Neutrophil (primary cell): Measurements from ENCODE around the gene OTOP1.
"Not testable (repeated sequence)": the region's sequence is repeated elsewhere in the genome, so short reads cannot be mapped to it uniquely, and the experiment has no call there.

ENCODE experiments used
- H3K27ac ChIP-seq: fragments of 200-600 bp; sonication (generic); 2 replicates; pipeline ENCODE4 v1.5.1; 2016; ENCODE audit warnings: mild to moderate bottlenecking, moderate library complexity
- H3K27me3 ChIP-seq: fragments of 200-600 bp; sonication (generic); 2 replicates; pipeline ENCODE4 v1.6.0; 2016; ENCODE audit warnings: mild to moderate bottlenecking
- H3K36me3 ChIP-seq: fragments of 200-600 bp; sonication (generic); 2 replicates; pipeline ENCODE4 v1.5.1; 2017
- H3K4me1 ChIP-seq, 2 experiments: fragments of 200-600 bp in 1 of 2; sonication (generic) in 1 of 2; 1 replicate in 1 of 2; 2 replicates in 1 of 2; pipeline versions ENCODE4 v1.5.1 to v1.6.1; 2013 to 2016; ENCODE audit warnings: low read depth in 1 of 2, low read length in 1 of 2, mild to moderate bottlenecking in 1 of 2, moderate library complexity in 1 of 2; ENCODE audit not compliant: control insufficient read depth in 1 of 2, insufficient read depth in 1 of 2
- H3K4me3 ChIP-seq, 2 experiments: fragments of 200-600 bp in 1 of 2; sonication (generic) in 1 of 2; 1 replicate in 1 of 2; 2 replicates in 1 of 2; pipeline ENCODE4 v1.5.1; 2013 to 2016; ENCODE audit warnings: low read depth in 1 of 2, low read length in 1 of 2, mild to moderate bottlenecking in 1 of 2, moderate library complexity in 1 of 2
- H3K9me3 ChIP-seq: fragments of 200-600 bp; sonication (generic); 2 replicates; pipeline ENCODE4 v1.5.1; 2016
- TF ChIP-seq, protein P1 (sequence below): fragments of 200-600 bp; sonication (generic); IDR thresholded peaks from 2 replicates; pipeline ENCODE4 v1.5.1; 2016; ENCODE audit warnings: antibody characterized with exemption

Gene OTOP1

DNA sequence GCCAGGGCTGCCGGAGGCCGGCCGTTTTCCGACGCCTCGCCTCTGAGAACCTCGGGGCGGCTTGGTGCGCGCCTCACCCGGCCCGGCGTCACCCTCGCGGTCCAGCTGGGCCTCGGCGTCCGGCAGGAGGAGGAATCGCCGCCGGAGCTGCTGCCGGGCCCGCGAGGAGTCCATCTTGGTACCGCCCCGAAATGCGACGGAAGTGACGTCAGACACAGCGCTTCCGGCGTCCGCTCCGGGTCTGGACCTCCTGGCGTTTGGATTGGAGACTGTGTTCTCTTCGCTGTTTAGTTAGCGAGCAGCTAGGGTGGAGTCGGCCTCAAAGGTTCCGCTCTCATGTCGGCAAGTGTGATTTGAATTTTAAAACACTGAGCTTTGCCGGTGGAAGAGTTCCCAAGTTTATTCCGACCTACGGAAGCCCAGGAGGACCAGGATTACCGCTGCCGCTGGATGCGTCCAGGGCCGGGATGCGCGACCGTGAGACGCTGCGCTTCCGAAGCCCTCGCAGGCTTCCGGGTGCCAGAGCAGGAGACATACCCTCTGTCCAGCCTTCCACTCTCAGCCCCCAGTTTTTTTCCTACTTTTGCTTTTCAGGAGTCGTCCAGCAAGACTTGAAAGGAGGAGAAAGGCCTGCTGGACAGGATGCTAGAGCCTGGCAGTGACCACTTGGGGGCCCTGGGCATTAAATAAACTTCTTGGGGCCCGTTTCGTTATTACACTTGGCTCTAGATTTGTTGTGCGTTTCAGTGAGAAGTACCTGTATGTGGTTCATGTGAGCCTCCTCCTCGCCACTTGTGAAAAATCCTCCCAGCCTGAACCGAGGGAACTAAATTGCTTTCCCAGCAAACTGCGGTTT lies 21.5 kb upstream of the OTOP1 start, which contains the start of gene TMEM128:
Gene TMEM128 (minus strand): TSS at position 195 of the 856 bp plus-strand sequence. CDS start 21 bp downstream, at position 174.
- H3K4me1 ChIP-seq = peaks cover 15% of the 10 kb centered on the region in 2 experiments

DNA sequence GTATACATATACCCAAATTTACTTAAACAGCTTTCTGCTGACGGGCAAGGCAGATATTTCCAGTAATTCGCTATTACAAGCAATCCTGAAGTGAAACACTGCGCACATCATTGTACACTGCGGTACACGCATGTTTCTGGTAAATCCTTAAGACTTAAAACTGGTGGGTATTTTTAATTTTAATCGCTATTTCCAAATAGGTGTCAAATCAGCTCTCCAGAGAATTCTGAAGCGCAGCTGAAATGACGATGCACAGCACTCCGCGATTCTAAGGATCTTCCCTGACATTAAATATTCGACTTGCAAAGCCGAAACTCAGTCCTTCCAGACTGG lies 20.9 kb upstream of the OTOP1 start:
- Histone ChIP-seq H3K4me1 (peaks cover 15% of the 10 kb centered on the region in 2 experiments), H3K27ac (peak overlapping the region; percentile 91), H3K36me3 (peaks cover 27% of the 10 kb centered on the region), H3K9me3 (no peaks in the 10 kb centered on the region), H3K27me3 (peaks cover 11% of the 10 kb centered on the region), H3K4me3 (peak overlapping the region; percentile 78 to 82)
- TF ChIP-seq, protein P1, sequence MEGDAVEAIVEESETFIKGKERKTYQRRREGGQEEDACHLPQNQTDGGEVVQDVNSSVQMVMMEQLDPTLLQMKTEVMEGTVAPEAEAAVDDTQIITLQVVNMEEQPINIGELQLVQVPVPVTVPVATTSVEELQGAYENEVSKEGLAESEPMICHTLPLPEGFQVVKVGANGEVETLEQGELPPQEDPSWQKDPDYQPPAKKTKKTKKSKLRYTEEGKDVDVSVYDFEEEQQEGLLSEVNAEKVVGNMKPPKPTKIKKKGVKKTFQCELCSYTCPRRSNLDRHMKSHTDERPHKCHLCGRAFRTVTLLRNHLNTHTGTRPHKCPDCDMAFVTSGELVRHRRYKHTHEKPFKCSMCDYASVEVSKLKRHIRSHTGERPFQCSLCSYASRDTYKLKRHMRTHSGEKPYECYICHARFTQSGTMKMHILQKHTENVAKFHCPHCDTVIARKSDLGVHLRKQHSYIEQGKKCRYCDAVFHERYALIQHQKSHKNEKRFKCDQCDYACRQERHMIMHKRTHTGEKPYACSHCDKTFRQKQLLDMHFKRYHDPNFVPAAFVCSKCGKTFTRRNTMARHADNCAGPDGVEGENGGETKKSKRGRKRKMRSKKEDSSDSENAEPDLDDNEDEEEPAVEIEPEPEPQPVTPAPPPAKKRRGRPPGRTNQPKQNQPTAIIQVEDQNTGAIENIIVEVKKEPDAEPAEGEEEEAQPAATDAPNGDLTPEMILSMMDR = no peak

More for the DNA sequence above, 21.5 kb upstream of the OTOP1 start, which contains the start of gene TMEM128:
- Histone ChIP-seq H3K27me3 (peaks cover 15% of the 10 kb centered on the region), H3K36me3 (peaks cover 21% of the 10 kb centered on the region), H3K27ac (peak within 1 kb of the TSS; percentile 91), H3K9me3 (no peaks in the 10 kb centered on the region), H3K4me3 (peak within 1 kb of the TSS; percentile 78 to 82)
- TF ChIP-seq, protein P1 = peak; percentile 66

DNA sequence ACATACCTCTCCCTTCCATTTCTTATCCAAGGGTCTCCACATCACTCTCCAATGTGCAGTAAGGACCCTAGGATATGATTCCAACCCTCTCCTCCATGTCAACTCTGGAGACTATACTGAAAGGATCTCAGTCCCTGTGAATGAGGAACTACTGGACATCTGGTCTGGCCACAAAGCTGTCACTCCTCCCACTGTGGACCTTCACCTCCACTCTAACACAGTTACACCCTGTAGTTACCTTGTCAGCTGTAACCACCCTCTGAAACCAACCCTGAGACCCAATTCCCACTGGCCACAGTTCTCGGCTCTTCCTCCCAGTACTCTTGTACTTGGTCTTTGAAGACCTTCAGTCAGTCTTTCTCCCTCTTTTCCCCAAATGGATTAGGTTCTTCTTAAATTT lies 18.4 kb upstream of the OTOP1 start:
- Histone ChIP-seq H3K27me3 (no peaks in the 10 kb centered on the region), H3K4me3 (no peak overlapping the region), H3K4me1 (peaks cover 15% of the 10 kb centered on the region in 2 experiments), H3K9me3 (no peaks in the 10 kb centered on the region), H3K27ac (no peak overlapping the region), H3K36me3 (peaks cover 45% of the 10 kb centered on the region)
- TF ChIP-seq, protein P1 = no peak

DNA sequence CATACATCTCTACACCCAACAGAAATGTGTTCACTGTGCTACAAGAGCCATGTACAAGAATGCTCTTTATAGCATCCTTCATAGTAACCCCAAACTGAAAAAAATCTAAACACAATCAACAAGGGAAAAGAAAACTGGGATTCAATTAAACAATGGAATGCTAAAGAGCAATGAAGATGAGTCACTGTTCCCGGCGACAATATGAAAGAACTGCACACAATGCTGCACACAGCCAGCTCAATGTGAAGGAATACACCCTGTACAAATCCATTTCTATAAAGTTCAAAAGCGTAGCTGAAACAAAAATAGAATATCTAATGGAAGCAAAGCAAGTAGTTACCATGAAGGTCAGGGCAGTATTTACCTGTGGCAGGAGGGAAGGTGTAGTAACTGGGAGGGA lies 12.8 kb upstream of the OTOP1 start:
- not testable (repeated sequence) for H3K27me3 ChIP-seq, H3K4me3 ChIP-seq, H3K4me1 ChIP-seq, H3K27ac ChIP-seq, H3K9me3 ChIP-seq
- peaks cover 69% of the 10 kb centered on the region for H3K36me3 ChIP-seq

DNA sequence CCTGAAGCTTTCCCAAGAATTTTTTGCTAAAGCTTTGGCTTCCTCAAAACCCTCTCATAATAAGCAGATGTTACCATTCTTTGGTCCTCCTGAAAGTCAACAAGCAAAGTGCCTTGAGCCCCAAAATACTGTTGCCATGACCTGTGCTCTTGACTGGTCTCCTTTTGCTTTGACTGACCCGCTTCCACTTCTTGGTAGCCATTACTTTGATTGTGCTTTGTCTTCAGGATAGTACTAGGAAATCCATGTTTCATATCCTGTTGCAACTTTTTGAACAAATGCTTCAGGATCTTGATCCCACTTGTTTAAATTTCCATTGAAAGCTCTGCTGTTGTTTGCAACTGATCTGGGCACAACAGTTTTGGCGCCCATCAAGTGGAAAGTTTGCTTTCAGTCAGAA lies 6.9 kb upstream of the OTOP1 start:
- no peaks in the 10 kb centered on the region for H3K9me3 ChIP-seq
- TF ChIP-seq, protein P1 = no peak
- H3K36me3 ChIP-seq = peaks cover 22% of the 10 kb centered on the region
- no peak overlapping the region for H3K27ac ChIP-seq
- H3K4me3 ChIP-seq = no peak overlapping the region
- H3K27me3 ChIP-seq = peaks cover 24% of the 10 kb centered on the region
- no peaks in the 10 kb centered on the region for H3K4me1 ChIP-seq

DNA sequence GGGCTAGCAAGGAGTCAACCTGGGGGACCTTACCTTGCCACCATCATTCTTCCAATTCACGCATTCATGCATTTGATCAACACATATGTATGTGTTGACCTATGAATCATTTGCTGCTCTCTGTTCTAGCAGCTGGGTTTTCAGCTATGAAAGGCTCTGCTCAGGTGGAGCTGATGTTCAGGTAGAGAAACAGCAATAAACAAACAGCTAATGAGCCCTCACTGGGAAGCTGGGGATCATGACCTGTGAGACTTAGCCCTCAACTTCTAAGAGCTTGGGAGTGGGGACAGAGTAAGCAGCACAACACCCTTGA lies 1.6 kb upstream of the OTOP1 start:
- TF ChIP-seq, protein P1 = no peak
- no peaks in the 10 kb centered on the region for H3K9me3 ChIP-seq
- H3K4me3 ChIP-seq = no peak overlapping the region
- H3K4me1 ChIP-seq = no peaks in the 10 kb centered on the region
- no peak overlapping the region for H3K27ac ChIP-seq
- no peaks in the 10 kb centered on the region for H3K36me3 ChIP-seq
- peaks cover 77% of the 10 kb centered on the region for H3K27me3 ChIP-seq
